ENCODE measurements around the gene PLA2G4D.
A peak's percentile ranks its signal among the peaks of the same experiment; 100 is the strongest.

PLA2G4D gene

GRCh38 chr15:42130246-42130986, 36.1 kb upstream of the PLA2G4D start:
- no peak for DNase-seq (ENCODE audit: low spot score)

GRCh38 chr15:42129364-42129763, 35.0 kb upstream of the PLA2G4D start:
- peaks cover 0 to 16% of the 10 kb centered on the region in 2 donors for H3K4me1 ChIP-seq (ENCODE audit: control insufficient read depth in 2 of 2, insufficient read depth in 1 of 2, low read depth in 1 of 2, low read length in 2 of 2)
- H2AFZ ChIP-seq (ENCODE audit: low read length), result no peak overlapping the region
- H3K27ac ChIP-seq (replicated peaks; ENCODE audit: low read length), result no peak overlapping the region
- WGBS, 2 donors (ENCODE audit: extremely low coverage in 2 of 2, insufficient read length in 2 of 2, insufficient replicate concordance in 1 of 2), result no CpG with 5 or more reads among the region's 2 CpGs
- no peak overlapping the region for H2BK5ac ChIP-seq (ENCODE audit: low read length)
- no peak overlapping the region for H2AK5ac ChIP-seq (ENCODE audit: low read depth, low read length)
- no peak overlapping the region for H3K4me3 ChIP-seq (ENCODE audit: low read length in 2 of 2)
- no peaks in the 10 kb centered on the region for H3K9me3 ChIP-seq (replicated peaks in 1 of 2; ENCODE audit: control insufficient read depth in 2 of 2, insufficient read depth in 1 of 2, low read depth in 1 of 2, low read length in 2 of 2)
- H2BK15ac ChIP-seq (ENCODE audit: low read length), result no peak overlapping the region
- H3K79me1 ChIP-seq (ENCODE audit: low read depth, low read length), result no peaks in the 10 kb centered on the region
- no peak overlapping the region for H2BK12ac ChIP-seq (ENCODE audit: low read length)
- no peak overlapping the region for H3K18ac ChIP-seq (ENCODE audit: low read length)
- no peak overlapping the region for H3K14ac ChIP-seq (ENCODE audit: low read length)
- H3K4me2 ChIP-seq (ENCODE audit: insufficient read depth, low read length, poor library complexity, severe bottlenecking), result no peak overlapping the region
- no peaks in the 10 kb centered on the region for H3K36me3 ChIP-seq (replicated peaks in 1 of 2; ENCODE audit: control insufficient read depth in 2 of 2, insufficient read depth in 2 of 2, low read length in 2 of 2)
- no peak overlapping the region for H3K9ac ChIP-seq (ENCODE audit: low read depth, low read length, poor library complexity)
- no peak overlapping the region for H3K23ac ChIP-seq (ENCODE audit: low read depth, low read length, poor library complexity)
- no peak for DNase-seq (ENCODE audit: low spot score)
- H2BK120ac ChIP-seq (ENCODE audit: low read depth, low read length), result no peak overlapping the region
- no peak overlapping the region for H4K8ac ChIP-seq (ENCODE audit: low read depth, low read length)
- no peak overlapping the region for H4K91ac ChIP-seq (ENCODE audit: low read depth, low read length, poor library complexity)
- no peak overlapping the region for H3K4ac ChIP-seq (ENCODE audit: low read length)
- peaks cover 0 to 11% (median 0%) of the 10 kb centered on the region in 3 experiments for H3K27me3 ChIP-seq (ENCODE audit: control insufficient read depth in 3 of 3, insufficient read depth in 3 of 3, low read depth in 1 of 3, low read length in 3 of 3)

More at GRCh38 chr15:42130246-42130986, 36.1 kb upstream of the PLA2G4D start:
- Histone ChIP-seq H3K9me3 (replicated peaks in 1 of 2; ENCODE audit: control insufficient read depth in 2 of 2, insufficient read depth in 1 of 2, low read depth in 1 of 2, low read length in 2 of 2) (no peaks in the 10 kb centered on the region), H3K4me2 (ENCODE audit: insufficient read depth, low read length, poor library complexity, severe bottlenecking) (no peak overlapping the region), H2BK5ac (ENCODE audit: low read length) (peak overlapping the region; percentile 42), H3K4ac (ENCODE audit: low read length) (no peak overlapping the region), H3K4me1 (ENCODE audit: control insufficient read depth in 2 of 2, insufficient read depth in 1 of 2, low read depth in 1 of 2, low read length in 2 of 2) (peaks cover 0 to 16% of the 10 kb centered on the region in 2 donors), H3K18ac (ENCODE audit: low read length) (peak overlapping the region; percentile 79), H3K27ac (replicated peaks; ENCODE audit: low read length) (no peak overlapping the region), H2AK5ac (ENCODE audit: low read depth, low read length) (peak overlapping the region; percentile 25), H3K4me3 (ENCODE audit: low read length in 2 of 2) (no peak overlapping the region), H3K9ac (ENCODE audit: low read depth, low read length, poor library complexity) (no peak overlapping the region), H2BK12ac (ENCODE audit: low read length) (no peak overlapping the region), H3K27me3 (ENCODE audit: control insufficient read depth in 3 of 3, insufficient read depth in 3 of 3, low read depth in 1 of 3, low read length in 3 of 3) (peaks cover 0 to 10% (median 0%) of the 10 kb centered on the region in 3 experiments), H4K91ac (ENCODE audit: low read depth, low read length, poor library complexity) (no peak overlapping the region), H4K8ac (ENCODE audit: low read depth, low read length) (no peak overlapping the region), H3K36me3 (replicated peaks in 1 of 2; ENCODE audit: control insufficient read depth in 2 of 2, insufficient read depth in 2 of 2, low read length in 2 of 2) (no peaks in the 10 kb centered on the region), H2BK120ac (ENCODE audit: low read depth, low read length) (no peak overlapping the region), H2BK15ac (ENCODE audit: low read length) (peak overlapping the region; percentile 43), H3K23ac (ENCODE audit: low read depth, low read length, poor library complexity) (no peak overlapping the region), H3K14ac (ENCODE audit: low read length) (no peak overlapping the region), H2AFZ (ENCODE audit: low read length) (no peak overlapping the region), H3K79me1 (ENCODE audit: low read depth, low read length) (no peaks in the 10 kb centered on the region)
- WGBS, 2 donors (ENCODE audit: extremely low coverage in 2 of 2, insufficient read length in 2 of 2, insufficient replicate concordance in 1 of 2), result no CpG with 5 or more reads among the region's 8 CpGs

DNA sequence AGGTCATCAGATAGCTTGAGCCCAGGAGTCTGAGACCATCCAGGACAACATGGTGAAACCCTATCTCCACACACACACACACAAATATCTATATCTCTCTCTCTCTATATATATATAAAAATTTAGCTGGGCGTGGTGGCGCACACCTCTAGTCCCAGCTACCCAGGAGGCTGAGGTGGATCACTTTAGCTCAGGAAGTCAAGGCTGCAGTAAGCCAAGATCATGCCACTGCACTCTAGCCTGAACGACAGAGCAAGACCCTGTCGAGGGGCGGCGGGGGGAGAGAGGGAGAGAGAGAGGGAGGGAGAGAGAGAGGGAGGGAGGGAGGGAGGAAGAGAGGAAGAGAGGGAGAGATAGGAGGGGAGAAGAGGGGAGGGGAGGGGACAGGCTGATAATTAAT, 34.1 kb upstream of the PLA2G4D start:
- H4K8ac ChIP-seq (ENCODE audit: low read depth, low read length), result no peak overlapping the region
- H3K4me2 ChIP-seq (ENCODE audit: insufficient read depth, low read length, poor library complexity, severe bottlenecking), result no peak overlapping the region
- peaks cover 0 to 11% (median 0%) of the 10 kb centered on the region in 3 experiments for H3K27me3 ChIP-seq (ENCODE audit: control insufficient read depth in 3 of 3, insufficient read depth in 3 of 3, low read depth in 1 of 3, low read length in 3 of 3)
- no CpG with 5 or more reads among the region's 6 CpGs for WGBS, 2 donors (ENCODE audit: extremely low coverage in 2 of 2, insufficient read length in 2 of 2, insufficient replicate concordance in 1 of 2)
- H3K36me3 ChIP-seq (replicated peaks in 1 of 2; ENCODE audit: control insufficient read depth in 2 of 2, insufficient read depth in 2 of 2, low read length in 2 of 2), result no peaks in the 10 kb centered on the region
- no peak overlapping the region for H2BK12ac ChIP-seq (ENCODE audit: low read length)
- no peak overlapping the region for H2BK120ac ChIP-seq (ENCODE audit: low read depth, low read length)
- no peak overlapping the region for H3K27ac ChIP-seq (replicated peaks; ENCODE audit: low read length)
- DNase-seq (ENCODE audit: low spot score), result no peak
- no peaks in the 10 kb centered on the region for H3K9me3 ChIP-seq (replicated peaks in 1 of 2; ENCODE audit: control insufficient read depth in 2 of 2, insufficient read depth in 1 of 2, low read depth in 1 of 2, low read length in 2 of 2)
- no peak overlapping the region for H2AK5ac ChIP-seq (ENCODE audit: low read depth, low read length)
- H3K14ac ChIP-seq (ENCODE audit: low read length), result no peak overlapping the region
- no peak overlapping the region for H2AFZ ChIP-seq (ENCODE audit: low read length)
- no peak overlapping the region for H4K91ac ChIP-seq (ENCODE audit: low read depth, low read length, poor library complexity)
- no peak overlapping the region for H3K4me3 ChIP-seq (ENCODE audit: low read length in 2 of 2)
- no peak overlapping the region for H3K9ac ChIP-seq (ENCODE audit: low read depth, low read length, poor library complexity)
- no peak overlapping the region for H2BK15ac ChIP-seq (ENCODE audit: low read length)
- no peak overlapping the region for H3K23ac ChIP-seq (ENCODE audit: low read depth, low read length, poor library complexity)
- peaks cover 0 to 16% of the 10 kb centered on the region in 2 donors for H3K4me1 ChIP-seq (ENCODE audit: control insufficient read depth in 2 of 2, insufficient read depth in 1 of 2, low read depth in 1 of 2, low read length in 2 of 2)
- H3K79me1 ChIP-seq (ENCODE audit: low read depth, low read length), result no peaks in the 10 kb centered on the region
- H2BK5ac ChIP-seq (ENCODE audit: low read length), result no peak overlapping the region
- H3K18ac ChIP-seq (ENCODE audit: low read length), result no peak overlapping the region
- H3K4ac ChIP-seq (ENCODE audit: low read length), result no peak overlapping the region

GRCh38 chr15:42123546-42123945, 29.2 kb upstream of the PLA2G4D start:
- H3K79me1 ChIP-seq (ENCODE audit: low read depth, low read length), result no peaks in the 10 kb centered on the region
- no peak overlapping the region for H2AK5ac ChIP-seq (ENCODE audit: low read depth, low read length)
- no peak overlapping the region for H3K4ac ChIP-seq (ENCODE audit: low read length)
- H3K4me3 ChIP-seq (ENCODE audit: low read length in 2 of 2), result no peak overlapping the region
- H3K36me3 ChIP-seq (replicated peaks in 1 of 2; ENCODE audit: control insufficient read depth in 2 of 2, insufficient read depth in 2 of 2, low read length in 2 of 2), result no peaks in the 10 kb centered on the region
- H4K91ac ChIP-seq (ENCODE audit: low read depth, low read length, poor library complexity), result no peak overlapping the region
- H3K9me3 ChIP-seq (replicated peaks in 1 of 2; ENCODE audit: control insufficient read depth in 2 of 2, insufficient read depth in 1 of 2, low read depth in 1 of 2, low read length in 2 of 2), result no peaks in the 10 kb centered on the region
- no peak overlapping the region for H3K23ac ChIP-seq (ENCODE audit: low read depth, low read length, poor library complexity)
- H3K27me3 ChIP-seq (ENCODE audit: control insufficient read depth in 3 of 3, insufficient read depth in 3 of 3, low read depth in 1 of 3, low read length in 3 of 3), result peaks cover 0 to 11% (median 0%) of the 10 kb centered on the region in 3 experiments
- H2BK5ac ChIP-seq (ENCODE audit: low read length), result no peak overlapping the region
- no CpG with 5 or more reads among the region's 3 CpGs for WGBS, 2 donors (ENCODE audit: extremely low coverage in 2 of 2, insufficient read length in 2 of 2, insufficient replicate concordance in 1 of 2)
- no peak overlapping the region for H2BK12ac ChIP-seq (ENCODE audit: low read length)
- H3K4me2 ChIP-seq (ENCODE audit: insufficient read depth, low read length, poor library complexity, severe bottlenecking), result no peak overlapping the region
- no peak overlapping the region for H3K18ac ChIP-seq (ENCODE audit: low read length)
- no peak overlapping the region for H3K27ac ChIP-seq (replicated peaks; ENCODE audit: low read length)
- no peak overlapping the region for H4K8ac ChIP-seq (ENCODE audit: low read depth, low read length)
- no peak overlapping the region for H3K9ac ChIP-seq (ENCODE audit: low read depth, low read length, poor library complexity)
- no peak overlapping the region for H2BK15ac ChIP-seq (ENCODE audit: low read length)
- no peak overlapping the region for H2BK120ac ChIP-seq (ENCODE audit: low read depth, low read length)
- no peak overlapping the region for H3K14ac ChIP-seq (ENCODE audit: low read length)
- DNase-seq (ENCODE audit: low spot score), result no peak
- H3K4me1 ChIP-seq (ENCODE audit: control insufficient read depth in 2 of 2, insufficient read depth in 1 of 2, low read depth in 1 of 2, low read length in 2 of 2), result peaks cover 0 to 2% of the 10 kb centered on the region in 2 donors
- no peak overlapping the region for H2AFZ ChIP-seq (ENCODE audit: low read length)

Data from neuronal stem cell (in vitro differentiated cells).